Central memory CD8-positive, alpha-beta T cell (primary cell): ENCODE results near the gene PPIA.
A peak's percentile ranks its signal among the peaks of the same experiment; 100 is the strongest.

ENCODE experiments used
- ATAC-seq: fragments of 150-1000 bp; cut with Tn5 transposase; replicated peaks from 2 replicates; pipeline ENCODE4 v1.10.0; 2022; ENCODE audit warnings: mild to moderate bottlenecking, moderate FRiP score, moderate number of reproducible peaks; ENCODE audit not compliant: poor library complexity, severe bottlenecking; ENCODE audit errors: extremely low read depth
- DNase-seq, 2 donors: peaks; one replicate each; pipeline ENCODE4 v3.0.0; 2021; ENCODE audit warnings: low spot score in 2 of 2
- H3K27ac Mint-ChIP-seq: one replicate; pipeline ENCODE4 v1.8.0; 2022; ENCODE audit warnings: low read depth, mild to moderate bottlenecking, moderate library complexity, mixed read lengths
- H3K27me3 Mint-ChIP-seq: one replicate; pipeline ENCODE4 v1.8.0; 2022; ENCODE audit warnings: mixed read lengths
- H3K36me3 Mint-ChIP-seq: one replicate; pipeline ENCODE4 v1.8.0; 2022; ENCODE audit warnings: mild to moderate bottlenecking, moderate library complexity, mixed read lengths; ENCODE audit not compliant: insufficient read depth
- H3K4me1 Mint-ChIP-seq: one replicate; pipeline ENCODE4 v1.8.0; 2022; ENCODE audit warnings: mixed read lengths
- H3K4me3 Mint-ChIP-seq: one replicate; pipeline ENCODE4 v1.8.0; 2022; ENCODE audit warnings: mild to moderate bottlenecking, moderate library complexity, mixed read lengths
- H3K9me3 Mint-ChIP-seq: one replicate; pipeline ENCODE4 v1.8.0; 2022; ENCODE audit warnings: mixed read lengths

The PPIA gene

DNA sequence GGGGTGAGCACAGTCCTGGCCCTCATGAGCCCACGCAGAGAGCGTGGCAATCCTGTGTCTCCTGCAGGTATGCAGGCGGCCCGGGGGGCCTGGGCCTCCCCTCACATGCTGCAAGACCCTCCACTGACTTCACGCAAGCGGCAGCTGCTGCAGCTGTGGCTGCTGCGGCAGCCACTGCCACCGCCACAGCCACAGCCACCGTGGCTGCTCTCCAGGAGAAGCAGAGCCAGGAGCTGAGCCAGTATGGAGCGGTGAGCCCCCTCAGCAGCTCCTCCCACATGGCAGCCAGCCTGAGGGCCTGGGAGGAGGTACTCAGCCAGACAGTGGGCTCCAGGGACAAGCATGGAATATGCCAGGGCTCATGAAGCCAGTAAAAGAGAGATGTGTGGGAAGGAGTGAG lies 39.2 kb upstream of the PPIA start:
- Mint-ChIP-seq H3K27me3 (no peaks in the 10 kb centered on the region), H3K4me3 (no peak overlapping the region), H3K9me3 (no peaks in the 10 kb centered on the region), H3K4me1 (peaks cover 17% of the 10 kb centered on the region), H3K36me3 (peaks cover 8% of the 10 kb centered on the region), H3K27ac (no peak overlapping the region)
- no peak for DNase-seq
- no peak for ATAC-seq

- Mint-ChIP-seq H3K4me3 (no peak overlapping the region), H3K27me3 (no peaks in the 10 kb centered on the region), H3K27ac (no peak overlapping the region), H3K36me3 (peaks cover 9% of the 10 kb centered on the region), H3K9me3 (no peaks in the 10 kb centered on the region), H3K4me1 (peaks cover 13% of the 10 kb centered on the region)
- ATAC-seq (no peak), DNase-seq (no peak)
Observed at GRCh38 chr7:44757739-44758138, 38.7 kb upstream of the PPIA start.

DNA sequence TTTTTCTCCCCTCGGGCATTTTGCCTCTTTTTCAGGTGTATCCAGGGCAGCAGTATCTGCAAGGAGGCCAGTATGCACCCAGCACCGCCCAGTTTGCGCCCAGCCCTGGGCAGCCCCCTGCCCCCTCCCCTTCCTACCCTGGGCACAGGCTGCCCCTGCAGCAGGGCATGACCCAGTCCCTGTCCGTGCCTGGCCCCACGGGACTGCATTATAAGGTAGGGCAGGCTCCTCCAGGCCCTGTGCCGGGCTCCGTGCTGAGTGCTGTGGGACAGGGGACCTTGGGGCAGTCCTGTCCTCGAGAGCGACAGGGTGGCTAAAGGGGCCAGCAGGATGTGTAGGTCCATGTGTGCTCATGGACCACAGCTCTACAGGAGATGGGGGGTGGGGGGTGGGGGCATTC lies 37.2 kb upstream of the PPIA start:
- Mint-ChIP-seq H3K27ac (no peak overlapping the region), H3K36me3 (peaks cover 18% of the 10 kb centered on the region), H3K9me3 (no peaks in the 10 kb centered on the region), H3K27me3 (no peaks in the 10 kb centered on the region), H3K4me3 (no peak overlapping the region), H3K4me1 (peaks cover 18% of the 10 kb centered on the region)
- ATAC-seq = no peak
- no peak for DNase-seq

GRCh38 chr7:44760034-44760580 lies 36.4 kb upstream of the PPIA start:
- Mint-ChIP-seq H3K4me3 (no peak overlapping the region), H3K27ac (peak overlapping the region; percentile 19), H3K36me3 (peaks cover 20% of the 10 kb centered on the region), H3K9me3 (no peaks in the 10 kb centered on the region), H3K4me1 (peaks cover 9% of the 10 kb centered on the region), H3K27me3 (no peaks in the 10 kb centered on the region)
- no peak for DNase-seq
- no peak for ATAC-seq

- H3K27me3 Mint-ChIP-seq = no peaks in the 10 kb centered on the region
- no peak overlapping the region for H3K27ac Mint-ChIP-seq
- ATAC-seq (no peak), DNase-seq (no peak)
- peaks cover 20% of the 10 kb centered on the region for H3K36me3 Mint-ChIP-seq
- H3K9me3 Mint-ChIP-seq = no peaks in the 10 kb centered on the region
- H3K4me3 Mint-ChIP-seq = no peak overlapping the region
- peaks cover 5% of the 10 kb centered on the region for H3K4me1 Mint-ChIP-seq
Observed at GRCh38 chr7:44761207-44762161, 35.0 kb upstream of the PPIA start.

- Mint-ChIP-seq H3K27ac (no peak overlapping the region), H3K4me3 (no peak overlapping the region), H3K9me3 (no peaks in the 10 kb centered on the region), H3K36me3 (peaks cover 20% of the 10 kb centered on the region), H3K4me1 (peaks cover 5% of the 10 kb centered on the region), H3K27me3 (no peaks in the 10 kb centered on the region)
- DNase-seq (no peak), ATAC-seq (no peak)
Observed at GRCh38 chr7:44762300-44762699, 34.2 kb upstream of the PPIA start.

- no peaks in the 10 kb centered on the region for H3K9me3 Mint-ChIP-seq
- DNase-seq (no peak), ATAC-seq (no peak)
- H3K4me3 Mint-ChIP-seq = no peak overlapping the region
- H3K27ac Mint-ChIP-seq = no peak overlapping the region
- peaks cover 10% of the 10 kb centered on the region for H3K4me1 Mint-ChIP-seq
- no peaks in the 10 kb centered on the region for H3K27me3 Mint-ChIP-seq
- peaks cover 21% of the 10 kb centered on the region for H3K36me3 Mint-ChIP-seq
Observed at GRCh38 chr7:44762726-44763522, 33.6 kb upstream of the PPIA start.

GRCh38 chr7:44764081-44764480 lies 32.4 kb upstream of the PPIA start:
- Mint-ChIP-seq H3K4me3 (no peak overlapping the region), H3K4me1 (peaks cover 21% of the 10 kb centered on the region), H3K27me3 (no peaks in the 10 kb centered on the region), H3K9me3 (no peaks in the 10 kb centered on the region), H3K27ac (no peak overlapping the region), H3K36me3 (peaks cover 21% of the 10 kb centered on the region)
- DNase-seq (no peak), ATAC-seq (no peak)

- Mint-ChIP-seq H3K27ac (no peak overlapping the region), H3K9me3 (no peaks in the 10 kb centered on the region), H3K36me3 (peaks cover 21% of the 10 kb centered on the region), H3K4me3 (no peak overlapping the region), H3K4me1 (peaks cover 30% of the 10 kb centered on the region), H3K27me3 (no peaks in the 10 kb centered on the region)
- ATAC-seq (no peak), DNase-seq (no peak)
Observed at GRCh38 chr7:44764665-44765578, 31.6 kb upstream of the PPIA start.

DNA sequence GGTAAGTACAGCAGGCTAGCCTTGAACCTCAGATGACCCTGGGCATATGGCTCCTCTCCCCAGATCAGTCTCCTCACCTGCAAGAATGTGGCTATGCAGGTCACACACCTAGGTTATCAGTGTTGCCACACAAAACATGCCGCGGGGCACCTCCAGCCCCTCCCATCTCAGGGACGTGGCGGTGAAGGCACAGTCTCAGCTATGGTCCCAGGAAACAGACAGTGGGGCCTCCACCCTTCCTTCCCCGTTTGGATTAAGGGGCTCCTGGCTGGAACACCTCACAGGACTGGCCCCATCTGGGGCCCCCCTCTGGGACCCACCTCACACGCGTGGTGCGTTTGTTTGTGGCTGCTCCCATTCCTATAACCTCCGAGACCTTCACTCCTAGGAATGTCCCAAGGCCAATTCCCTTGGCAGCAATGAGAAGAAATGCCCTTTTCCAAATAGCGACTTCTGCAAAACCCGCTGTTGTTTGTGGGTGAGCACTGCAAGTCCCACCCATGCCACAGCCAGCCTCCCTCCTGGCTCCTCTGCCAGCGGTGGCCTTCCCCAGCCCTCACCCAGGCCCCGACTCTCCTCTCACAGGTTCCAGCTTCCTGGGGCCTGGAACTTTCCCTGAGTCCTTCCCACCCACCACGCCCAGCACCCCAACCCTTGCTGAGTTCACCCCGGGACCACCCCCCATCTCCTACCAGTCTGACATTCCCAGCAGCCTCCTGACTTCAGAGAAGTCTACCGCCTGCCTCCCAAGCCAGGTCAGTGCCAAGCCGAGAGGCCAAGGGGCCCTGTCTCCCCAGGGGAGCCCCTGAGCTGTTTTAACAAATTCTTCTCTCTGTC lies 30.7 kb upstream of the PPIA start:
- peaks cover 19% of the 10 kb centered on the region for H3K36me3 Mint-ChIP-seq
- peak overlapping the region; percentile 72 for H3K27ac Mint-ChIP-seq
- H3K9me3 Mint-ChIP-seq = no peaks in the 10 kb centered on the region
- no peak for DNase-seq
- H3K4me1 Mint-ChIP-seq = peaks cover 38% of the 10 kb centered on the region
- ATAC-seq = no peak
- no peaks in the 10 kb centered on the region for H3K27me3 Mint-ChIP-seq
- H3K4me3 Mint-ChIP-seq = no peak overlapping the region

GRCh38 chr7:44766416-44766801 lies 30.1 kb upstream of the PPIA start:
- Mint-ChIP-seq H3K27me3 (no peaks in the 10 kb centered on the region), H3K4me1 (peaks cover 44% of the 10 kb centered on the region), H3K27ac (peak overlapping the region; percentile 72), H3K9me3 (no peaks in the 10 kb centered on the region), H3K4me3 (no peak overlapping the region), H3K36me3 (peaks cover 17% of the 10 kb centered on the region)
- DNase-seq = no peak
- ATAC-seq = no peak
